Measurements from ENCODE around the gene SSBP4.
A peak's percentile ranks its signal among the peaks of the same experiment; 100 is the strongest.

SSBP4 gene

GRCh38 chr19:18417250-18418028 is 1.8 kb upstream of the SSBP4 start:
- TF ChIP-seq CTCF (IDR thresholded peaks at IDR 0.05; ENCODE audit: borderline replicate concordance, control extremely low read depth, extremely low read depth, insufficient read depth, missing control alignments) = no peak
- in situ Hi-C loops (cut with MboI; ENCODE audit: low sequenced_read_pairs, unreplicated experiment) = no loop called here
- DNase-seq (ENCODE audit: low spot score) = peak; percentile 82

GRCh38 chr19:18418029-18418482 is 1.1 kb upstream of the SSBP4 start:
- in situ Hi-C loops (cut with MboI; ENCODE audit: low sequenced_read_pairs, unreplicated experiment) = no loop called here
- DNase-seq (ENCODE audit: low spot score) = no peak
- no peak for TF ChIP-seq CTCF (IDR thresholded peaks at IDR 0.05; ENCODE audit: borderline replicate concordance, control extremely low read depth, extremely low read depth, insufficient read depth, missing control alignments)

DNA sequence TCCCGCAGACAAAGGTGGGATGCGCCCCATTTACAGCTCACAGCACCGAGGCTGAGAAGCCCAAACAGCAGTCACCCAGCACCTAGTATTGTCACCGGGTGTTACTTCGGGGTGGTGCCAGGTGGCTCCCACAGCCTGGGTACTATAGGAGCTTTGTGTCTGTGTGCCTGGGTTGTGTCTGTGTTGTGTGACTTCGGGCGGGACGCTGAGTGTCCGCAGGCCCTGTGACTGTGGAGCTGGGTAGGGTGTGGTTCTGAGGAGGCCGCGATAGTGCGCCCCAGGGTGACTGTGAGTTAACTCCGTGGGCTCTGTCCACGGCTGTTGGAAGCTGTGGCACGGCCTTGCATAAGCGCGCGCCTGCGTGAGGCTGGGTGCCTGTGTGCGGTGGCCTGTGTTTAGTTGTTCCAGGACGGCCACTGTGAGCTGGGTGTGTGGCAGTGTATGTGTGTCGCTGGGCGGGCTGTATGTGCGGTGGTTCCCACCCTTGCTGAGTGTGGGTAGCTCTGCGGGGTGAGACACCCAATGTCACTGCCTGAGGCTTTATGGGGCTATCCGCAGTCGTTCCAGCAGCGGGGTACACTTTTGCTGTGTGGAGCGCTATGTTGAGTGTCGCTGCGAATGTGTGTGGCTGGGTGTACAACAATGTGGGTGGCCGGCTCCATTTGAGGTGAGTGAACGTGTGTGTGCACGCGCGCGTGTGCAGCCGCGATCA is 559 bp upstream of the SSBP4 start:
- no peak for TF ChIP-seq CTCF (IDR thresholded peaks at IDR 0.05; ENCODE audit: borderline replicate concordance, control extremely low read depth, extremely low read depth, insufficient read depth, missing control alignments)
- in situ Hi-C loops (cut with MboI; ENCODE audit: low sequenced_read_pairs, unreplicated experiment) = no loop called here
- DNase-seq (ENCODE audit: low spot score) = no peak

- TF ChIP-seq CTCF (IDR thresholded peaks at IDR 0.05; ENCODE audit: borderline replicate concordance, control extremely low read depth, extremely low read depth, insufficient read depth, missing control alignments) = no peak
- in situ Hi-C loops (cut with MboI; ENCODE audit: low sequenced_read_pairs, unreplicated experiment) = no loop called here
- DNase-seq (ENCODE audit: low spot score) = peak; percentile 65
These were observed 682 bp downstream of the SSBP4 start for GRCh38 chr19:18419699-18420460.

GRCh38 chr19:18420930-18421329 is 1.7 kb downstream of the SSBP4 start:
- no peak for TF ChIP-seq CTCF (IDR thresholded peaks at IDR 0.05; ENCODE audit: borderline replicate concordance, control extremely low read depth, extremely low read depth, insufficient read depth, missing control alignments)
- DNase-seq (ENCODE audit: low spot score) = no peak
- in situ Hi-C loops (cut with MboI; ENCODE audit: low sequenced_read_pairs, unreplicated experiment) = no loop called here

DNA sequence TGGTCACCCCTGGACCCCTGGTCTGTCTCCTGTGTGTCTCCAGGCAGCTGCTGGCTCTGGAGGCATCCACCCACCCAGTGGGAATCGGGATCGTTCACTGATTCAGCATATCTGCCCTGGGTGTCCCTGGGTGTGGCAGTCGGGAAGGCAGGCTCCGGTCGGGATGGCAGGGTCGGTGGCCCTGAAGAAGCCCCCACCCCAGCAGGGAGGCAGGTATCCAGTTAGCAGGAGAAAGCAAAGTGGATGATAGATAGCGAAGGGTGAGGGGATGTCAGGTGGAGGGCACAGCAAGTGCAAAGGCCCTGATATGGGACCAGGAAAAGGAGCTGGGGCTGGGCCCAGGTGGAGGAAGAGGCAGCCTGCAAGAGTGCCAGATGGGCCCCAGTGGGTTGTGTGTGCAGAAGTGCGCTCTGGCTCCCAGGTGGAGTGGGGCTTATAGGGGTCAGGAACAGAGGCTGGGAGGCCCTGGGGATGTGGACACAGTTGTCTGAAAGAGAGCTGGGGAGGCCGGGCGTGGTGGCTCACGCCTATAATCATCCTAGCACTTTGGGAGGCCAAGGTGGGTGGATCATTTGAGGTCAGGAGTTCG is 2.3 kb downstream of the SSBP4 start:
- no peak for TF ChIP-seq CTCF (IDR thresholded peaks at IDR 0.05; ENCODE audit: borderline replicate concordance, control extremely low read depth, extremely low read depth, insufficient read depth, missing control alignments)
- DNase-seq (ENCODE audit: low spot score) = no peak
- in situ Hi-C loops (cut with MboI; ENCODE audit: low sequenced_read_pairs, unreplicated experiment) = no loop called here

Data from GM13976 (cell line).